ENCODE results near the gene MFAP5. TPM values are rescaled to one million over a fixed set of nuclear protein-coding genes. Genes with fewer than 3 reads are reported as not detected.

Gene MFAP5
- polyA plus RNA-seq, 3 donors = not detected

GRCh38 chr12:8639936-8640335, 22.7 kb downstream of the MFAP5 start:
- no peaks in the 10 kb centered on the region for H3K36me3 ChIP-seq (replicated peaks in 1 of 2; ENCODE audit: control insufficient read depth in 1 of 2, insufficient read depth in 2 of 2, low read length in 2 of 2)
- H3K4me3 Mint-ChIP-seq = no peak overlapping the region
- no CpG with 5 or more reads among the region's 2 CpGs for WGBS (ENCODE audit: insufficient coverage)
- no peak for TF ChIP-seq CTCF (IDR thresholded peaks at IDR 0.05)
- peaks cover 4 to 8% (median 5%) of the 10 kb centered on the region in 3 donors for H3K27me3 Mint-ChIP-seq (ENCODE audit: low read depth in 3 of 3)
- no peaks in the 10 kb centered on the region for H3K9me3 ChIP-seq (replicated peaks in 1 of 2; ENCODE audit: control insufficient read depth in 1 of 2, insufficient read depth in 1 of 2, low read length in 2 of 2)
- no peaks in the 10 kb centered on the region for H3K36me3 Mint-ChIP-seq
- no peak overlapping the region for H2AFZ ChIP-seq (ENCODE audit: insufficient read depth, low read depth, low read length, poor library complexity, severe bottlenecking)
- H3K9ac ChIP-seq (ENCODE audit: insufficient read depth, low read length, poor library complexity, severe bottlenecking) = no peak overlapping the region
- no peaks in the 10 kb centered on the region for H3K27me3 ChIP-seq (ENCODE audit: control insufficient read depth in 2 of 2, insufficient read depth in 2 of 2, low read length in 2 of 2)
- H4K20me1 ChIP-seq (ENCODE audit: insufficient read depth, low read length) = no peaks in the 10 kb centered on the region
- no peak overlapping the region for H3K27ac Mint-ChIP-seq
- H3K79me2 ChIP-seq (ENCODE audit: insufficient read depth, low read length) = no peaks in the 10 kb centered on the region
- H3K4me1 Mint-ChIP-seq = peaks cover 2% of the 10 kb centered on the region
- H3K4me3 ChIP-seq (replicated peaks in 1 of 3; ENCODE audit: low read depth in 2 of 3, low read length in 3 of 3) = no peak overlapping the region
- no peak overlapping the region for H3K27ac ChIP-seq (ENCODE audit: low read depth in 1 of 2, low read length in 2 of 2)
- DNase-seq = no peak
- H3K9me3 Mint-ChIP-seq = peaks cover 0 to 6% (median 1%) of the 10 kb centered on the region in 7 donors
- intact Hi-C loops (cut with micrococcal nuclease) = no loop called here
- no peaks in the 10 kb centered on the region for H3K4me1 ChIP-seq (ENCODE audit: control insufficient read depth in 1 of 2, insufficient read depth in 2 of 2, low read length in 2 of 2)
- no peak overlapping the region for H3K4me2 ChIP-seq (replicated peaks; ENCODE audit: extremely low read depth, low read length, poor library complexity, severe bottlenecking)

- intact Hi-C loops (cut with micrococcal nuclease) = no loop called here
- H3K4me1 ChIP-seq (ENCODE audit: control insufficient read depth in 1 of 2, insufficient read depth in 2 of 2, low read length in 2 of 2) = no peaks in the 10 kb centered on the region
- no peak overlapping the region for H3K4me3 ChIP-seq (replicated peaks in 1 of 3; ENCODE audit: low read depth in 2 of 3, low read length in 3 of 3)
- Mint-ChIP-seq H3K4me1 (no peaks in the 10 kb centered on the region), H3K27ac (no peak overlapping the region), H3K36me3 (no peaks in the 10 kb centered on the region), H3K9me3 (peaks cover 0 to 6% (median 1%) of the 10 kb centered on the region in 7 donors), H3K27me3 (ENCODE audit: low read depth in 3 of 3) (peaks cover 1 to 4% (median 4%) of the 10 kb centered on the region in 3 donors), H3K4me3 (no peak overlapping the region)
- no peaks in the 10 kb centered on the region for H3K79me2 ChIP-seq (ENCODE audit: insufficient read depth, low read length)
- no peaks in the 10 kb centered on the region for H3K9me3 ChIP-seq (replicated peaks in 1 of 2; ENCODE audit: control insufficient read depth in 1 of 2, insufficient read depth in 1 of 2, low read length in 2 of 2)
- no peak overlapping the region for H3K27ac ChIP-seq (ENCODE audit: low read depth in 1 of 2, low read length in 2 of 2)
- no peak overlapping the region for H3K9ac ChIP-seq (ENCODE audit: insufficient read depth, low read length, poor library complexity, severe bottlenecking)
- H4K20me1 ChIP-seq (ENCODE audit: insufficient read depth, low read length) = no peaks in the 10 kb centered on the region
- no peak for DNase-seq
- H3K36me3 ChIP-seq (replicated peaks in 1 of 2; ENCODE audit: control insufficient read depth in 1 of 2, insufficient read depth in 2 of 2, low read length in 2 of 2) = no peaks in the 10 kb centered on the region
- H3K4me2 ChIP-seq (replicated peaks; ENCODE audit: extremely low read depth, low read length, poor library complexity, severe bottlenecking) = no peak overlapping the region
- 57% methylated on average over 1 of the region's 4 CpGs for WGBS (ENCODE audit: insufficient coverage)
- H2AFZ ChIP-seq (ENCODE audit: insufficient read depth, low read depth, low read length, poor library complexity, severe bottlenecking) = no peak overlapping the region
- H3K27me3 ChIP-seq (ENCODE audit: control insufficient read depth in 2 of 2, insufficient read depth in 2 of 2, low read length in 2 of 2) = no peaks in the 10 kb centered on the region
- no peak for TF ChIP-seq CTCF (IDR thresholded peaks at IDR 0.05)
These were observed 23.7 kb downstream of the MFAP5 start for GRCh38 chr12:8638951-8639350.

Measured in CD14-positive monocyte (primary cell).